ENCODE data around the gene CYB5R3. TPM values are rescaled to one million over a fixed set of nuclear protein-coding genes. Genes with fewer than 3 reads are reported as not detected.
A peak's percentile ranks its signal among the peaks of the same experiment; 100 is the strongest.
"Not testable (repeated sequence)": the region's sequence is repeated elsewhere in the genome, so short reads cannot be mapped to it uniquely, and the experiment has no call there.

CYB5R3 gene
- total RNA-seq, 1 experiment from 2014 or later: 86.8 TPM

DNA sequence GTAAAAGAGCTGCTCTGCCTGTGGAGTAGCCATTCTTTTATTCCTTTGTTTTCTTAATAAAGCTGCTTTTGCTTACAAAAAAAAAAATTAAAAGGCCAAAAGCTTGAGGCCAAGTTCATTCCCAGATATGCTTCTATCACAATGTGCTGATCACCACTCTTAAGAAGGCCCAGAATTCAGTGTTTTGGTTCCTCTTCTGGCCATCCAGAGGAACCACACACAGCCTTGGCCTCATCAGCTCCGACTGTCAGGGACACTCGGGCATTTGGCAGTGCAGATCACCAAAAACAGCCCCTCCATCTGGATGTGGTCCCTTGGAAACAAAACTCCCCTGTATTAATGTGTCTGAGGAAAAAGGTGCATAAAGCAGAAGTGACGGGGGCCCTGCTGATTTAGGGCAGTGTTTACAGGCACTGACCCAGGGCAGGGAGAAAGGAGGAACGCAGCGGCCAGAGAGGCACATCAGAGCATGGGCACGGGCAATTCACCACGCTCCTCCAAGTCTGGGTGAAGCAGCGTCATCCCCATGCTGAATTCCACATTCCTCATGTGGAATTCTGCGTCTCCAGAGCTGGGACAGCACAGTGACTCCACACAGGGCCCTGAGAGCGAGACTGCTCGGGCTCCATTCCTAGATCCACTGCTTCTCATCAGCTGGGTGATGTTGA is 52.2 kb downstream of the CYB5R3 start:
- H3K36me3 ChIP-seq (replicated peaks; ENCODE audit: control insufficient read depth, insufficient read depth, low read length): peaks cover 51% of the 10 kb centered on the region
- H3K4me3 ChIP-seq (ENCODE audit: insufficient read depth, low read depth, low read length): no peak overlapping the region
- DNase-seq: no peak
- no peaks in the 10 kb centered on the region for H3K27me3 ChIP-seq (ENCODE audit: control insufficient read depth, insufficient read depth, low read length)

- Histone ChIP-seq H3K36me3 (replicated peaks; ENCODE audit: control insufficient read depth, insufficient read depth, low read length) (peaks cover 54% of the 10 kb centered on the region), H3K4me3 (ENCODE audit: insufficient read depth, low read depth, low read length) (no peak overlapping the region), H3K27me3 (ENCODE audit: control insufficient read depth, insufficient read depth, low read length) (no peaks in the 10 kb centered on the region)
- DNase-seq: no peak
Observed at GRCh38 chr22:42596336-42596735, 52.9 kb downstream of the CYB5R3 start.

DNA sequence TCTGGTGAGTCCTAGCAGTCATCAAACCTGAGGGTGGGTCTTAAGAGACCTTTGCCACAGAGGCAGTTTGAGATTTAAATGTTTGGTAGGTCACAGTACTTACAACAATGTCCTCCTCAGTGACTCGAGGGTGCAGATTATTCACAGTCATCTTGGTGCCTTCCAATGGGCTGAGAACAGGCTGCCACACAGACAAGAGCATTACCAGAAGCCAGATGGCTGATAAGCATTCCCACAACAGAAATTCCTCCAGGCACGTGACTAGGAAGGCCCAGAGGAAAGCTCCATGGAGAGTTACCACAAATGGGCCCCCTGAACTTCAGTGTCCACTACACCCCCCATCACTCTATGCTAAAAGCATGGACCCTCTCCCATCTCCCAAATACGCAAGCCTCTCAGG is 53.8 kb downstream of the CYB5R3 start:
- Histone ChIP-seq H3K36me3 (replicated peaks; ENCODE audit: control insufficient read depth, insufficient read depth, low read length) (peaks cover 55% of the 10 kb centered on the region), H3K27me3 (ENCODE audit: control insufficient read depth, insufficient read depth, low read length) (no peaks in the 10 kb centered on the region), H3K4me3 (ENCODE audit: insufficient read depth, low read depth, low read length) (no peak overlapping the region)
- DNase-seq: no peak

GRCh38 chr22:42591987-42592386 is 57.2 kb downstream of the CYB5R3 start:
- DNase-seq: no peak
- no peak overlapping the region for H3K4me3 ChIP-seq (ENCODE audit: insufficient read depth, low read depth, low read length)
- H3K36me3 ChIP-seq (replicated peaks; ENCODE audit: control insufficient read depth, insufficient read depth, low read length): peaks cover 49% of the 10 kb centered on the region
- H3K27me3 ChIP-seq (ENCODE audit: control insufficient read depth, insufficient read depth, low read length): no peaks in the 10 kb centered on the region

GRCh38 chr22:42587588-42588175 is 61.5 kb downstream of the CYB5R3 start:
- Histone ChIP-seq H3K27me3 (ENCODE audit: control insufficient read depth, insufficient read depth, low read length) (no peaks in the 10 kb centered on the region), H3K36me3 (replicated peaks; ENCODE audit: control insufficient read depth, insufficient read depth, low read length) (peaks cover 44% of the 10 kb centered on the region), H3K4me3 (ENCODE audit: insufficient read depth, low read depth, low read length) (no peak overlapping the region)
- no peak for DNase-seq

- Histone ChIP-seq H3K36me3 (replicated peaks; ENCODE audit: control insufficient read depth, insufficient read depth, low read length) (peaks cover 37% of the 10 kb centered on the region), H3K27me3 (ENCODE audit: control insufficient read depth, insufficient read depth, low read length) (no peaks in the 10 kb centered on the region), H3K4me3 (ENCODE audit: insufficient read depth, low read depth, low read length) (no peak overlapping the region)
- no peak for DNase-seq
Observed at GRCh38 chr22:42586381-42586780, 62.8 kb downstream of the CYB5R3 start.

DNA sequence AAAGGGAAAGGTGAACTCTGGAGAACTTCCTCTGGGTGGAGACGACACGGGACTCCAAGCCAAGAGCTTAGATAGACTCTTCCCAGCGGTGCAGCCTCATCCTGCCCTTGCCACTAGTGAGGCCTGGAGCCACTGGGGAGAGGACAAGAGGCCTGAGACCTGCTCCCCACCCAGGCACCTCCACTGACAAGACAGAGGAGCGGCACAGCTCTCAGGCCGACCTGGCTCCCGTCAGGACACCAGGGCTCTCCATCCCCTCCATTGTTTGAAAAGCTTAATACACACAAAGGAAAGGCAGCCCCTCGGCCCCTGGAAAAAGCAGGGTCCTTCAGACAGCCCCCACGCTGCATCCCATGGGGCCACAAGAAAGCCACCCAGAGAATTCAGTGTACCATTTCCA is 64.1 kb downstream of the CYB5R3 start:
- H3K36me3 ChIP-seq (replicated peaks; ENCODE audit: control insufficient read depth, insufficient read depth, low read length): peaks cover 34% of the 10 kb centered on the region

GRCh38 chr22:42584364-42584940 is 64.7 kb downstream of the CYB5R3 start:
- Histone ChIP-seq H3K36me3 (replicated peaks; ENCODE audit: control insufficient read depth, insufficient read depth, low read length) (peaks cover 34% of the 10 kb centered on the region), H3K27me3 (ENCODE audit: control insufficient read depth, insufficient read depth, low read length) (no peaks in the 10 kb centered on the region), H3K4me3 (ENCODE audit: insufficient read depth, low read depth, low read length) (no peak overlapping the region)
- no peak for DNase-seq

More for the DNA sequence above, 64.1 kb downstream of the CYB5R3 start:
- no peak for DNase-seq
- H3K27me3 ChIP-seq (ENCODE audit: control insufficient read depth, insufficient read depth, low read length): no peaks in the 10 kb centered on the region
- H3K4me3 ChIP-seq (ENCODE audit: insufficient read depth, low read depth, low read length): no peak overlapping the region

DNA sequence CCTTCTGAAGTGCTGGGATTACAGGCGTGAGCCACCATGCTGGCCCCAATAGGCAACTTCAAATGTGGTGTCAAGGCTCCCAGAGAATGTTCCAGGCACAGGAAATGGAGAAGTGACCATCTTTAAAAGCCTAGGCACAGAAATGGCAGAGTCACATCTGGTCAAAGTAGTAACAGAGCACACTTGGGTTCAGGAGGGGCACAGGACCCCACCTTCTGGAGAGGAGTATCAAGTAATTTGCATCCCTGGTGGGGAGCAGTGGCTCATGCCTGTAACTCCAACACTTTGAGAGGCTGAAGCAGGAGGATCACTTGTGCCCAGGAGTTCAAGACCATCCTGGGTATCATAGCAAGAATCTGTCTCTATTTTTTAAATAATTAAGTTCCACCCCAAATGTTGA is 66.2 kb downstream of the CYB5R3 start:
- H3K4me3 ChIP-seq (ENCODE audit: insufficient read depth, low read depth, low read length): no peak overlapping the region
- H3K27me3 ChIP-seq (ENCODE audit: control insufficient read depth, insufficient read depth, low read length): no peaks in the 10 kb centered on the region
- H3K36me3 ChIP-seq (replicated peaks; ENCODE audit: control insufficient read depth, insufficient read depth, low read length): peaks cover 39% of the 10 kb centered on the region
- no peak for DNase-seq

DNA sequence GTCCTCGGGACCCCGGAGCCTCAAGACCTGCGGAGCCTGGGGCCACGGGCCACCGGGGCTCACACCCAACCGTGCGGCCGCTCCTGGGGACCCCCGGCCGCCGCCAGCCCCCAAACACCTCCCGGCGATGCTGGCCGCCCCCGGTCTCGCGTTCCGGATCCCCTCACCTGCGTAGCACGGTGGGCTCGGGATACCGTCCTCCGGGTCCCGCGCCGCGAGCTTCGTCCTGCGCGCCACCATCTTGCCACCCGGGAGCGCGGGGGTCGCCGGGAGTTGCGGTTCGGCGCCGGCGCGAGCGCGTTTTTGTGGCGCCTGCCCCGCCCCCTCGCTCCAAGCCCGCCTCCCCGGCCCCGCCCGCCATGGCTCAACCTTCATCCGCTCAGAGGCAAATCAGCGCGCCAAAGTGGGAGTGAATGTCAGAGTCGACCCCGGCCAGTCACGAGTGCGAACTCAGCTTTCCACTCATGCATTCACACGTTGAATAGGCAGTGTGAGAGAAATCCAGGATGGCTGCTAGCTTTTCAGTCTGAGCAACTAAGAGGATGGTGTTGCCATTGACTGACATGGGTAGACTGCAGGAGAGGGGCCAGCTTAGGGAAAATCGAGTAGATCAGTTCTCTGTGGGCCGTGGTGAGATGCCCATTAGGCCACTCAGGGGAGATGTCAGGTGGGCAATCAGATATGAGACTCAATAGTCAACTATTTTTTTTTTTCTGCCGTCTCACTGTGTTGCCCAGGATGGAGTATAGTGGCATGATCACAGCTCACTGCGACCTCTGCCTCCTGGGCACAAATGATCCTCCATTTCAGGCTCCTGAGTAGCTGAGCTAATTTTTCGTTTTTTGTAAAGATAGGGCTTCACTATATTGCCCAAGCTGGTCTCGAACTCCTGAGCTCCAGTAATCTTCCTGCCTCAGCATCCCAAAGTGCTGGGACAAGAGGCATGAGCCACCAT is 67.2 kb downstream of the CYB5R3 start:
- no peaks in the 10 kb centered on the region for H3K27me3 ChIP-seq (ENCODE audit: control insufficient read depth, insufficient read depth, low read length)
- peaks cover 38% of the 10 kb centered on the region for H3K36me3 ChIP-seq (replicated peaks; ENCODE audit: control insufficient read depth, insufficient read depth, low read length)
- H3K4me3 ChIP-seq (ENCODE audit: insufficient read depth, low read depth, low read length): peak overlapping the region; percentile 84
- peak; percentile 94 for DNase-seq

GRCh38 chr22:42581194-42581761 is 67.9 kb downstream of the CYB5R3 start:
- Histone ChIP-seq H3K4me3 (ENCODE audit: insufficient read depth, low read depth, low read length) (peak overlapping the region; percentile 84), H3K36me3 (replicated peaks; ENCODE audit: control insufficient read depth, insufficient read depth, low read length) (peaks cover 36% of the 10 kb centered on the region)
- not testable (repeated sequence) for DNase-seq; H3K27me3 ChIP-seq (ENCODE audit: control insufficient read depth, insufficient read depth, low read length)

DNA sequence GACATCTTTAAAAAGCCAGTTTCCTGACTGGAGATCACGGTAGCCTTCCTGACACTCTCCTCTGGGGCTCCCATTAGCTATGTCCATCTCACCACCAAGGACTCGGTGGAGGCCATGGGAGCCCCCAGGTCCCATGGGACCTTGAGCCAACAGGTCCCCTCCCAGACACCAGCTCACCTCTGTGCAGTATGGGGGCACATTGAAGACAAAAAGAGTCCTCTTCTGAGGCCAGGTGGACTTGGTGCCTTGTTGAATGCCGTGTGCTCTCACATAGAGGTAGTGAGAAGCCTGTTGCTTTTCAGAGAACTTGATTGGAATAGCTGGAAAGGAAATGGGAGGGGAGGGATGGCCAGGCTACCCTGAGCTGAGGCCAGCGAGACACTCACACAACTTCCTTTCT is 69.2 kb downstream of the CYB5R3 start:
- DNase-seq; H3K4me3 ChIP-seq (ENCODE audit: insufficient read depth, low read depth, low read length); H3K27me3 ChIP-seq (ENCODE audit: control insufficient read depth, insufficient read depth, low read length): not testable (repeated sequence)
- peaks cover 26% of the 10 kb centered on the region for H3K36me3 ChIP-seq (replicated peaks; ENCODE audit: control insufficient read depth, insufficient read depth, low read length)

- H3K4me3 ChIP-seq (ENCODE audit: insufficient read depth, low read depth, low read length): no peak overlapping the region
- H3K27me3 ChIP-seq (ENCODE audit: control insufficient read depth, insufficient read depth, low read length): no peaks in the 10 kb centered on the region
- peaks cover 18% of the 10 kb centered on the region for H3K36me3 ChIP-seq (replicated peaks; ENCODE audit: control insufficient read depth, insufficient read depth, low read length)
- DNase-seq: no peak
Observed at GRCh38 chr22:42577623-42578240, 71.5 kb downstream of the CYB5R3 start.

DNA sequence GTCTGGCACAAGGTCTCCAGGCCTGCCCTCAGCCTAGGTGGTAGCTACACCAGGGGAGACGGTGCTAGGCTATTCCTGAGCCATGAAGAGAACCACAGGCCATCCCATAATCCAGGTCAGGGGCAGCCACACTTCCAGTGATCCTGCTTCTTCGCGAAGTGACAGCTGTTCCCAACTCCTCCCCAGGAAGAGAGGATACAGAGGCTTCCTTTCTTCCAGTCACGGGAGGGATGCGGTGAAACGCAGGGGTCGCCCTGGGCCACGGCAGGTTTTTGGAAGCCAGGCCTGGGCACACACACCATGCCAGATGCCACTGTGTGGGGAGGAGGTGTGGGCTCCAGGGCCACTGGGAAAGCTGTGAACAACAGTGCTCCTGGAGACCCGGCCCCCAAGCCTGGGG is 72.1 kb downstream of the CYB5R3 start:
- H3K4me3 ChIP-seq (ENCODE audit: insufficient read depth, low read depth, low read length); DNase-seq; H3K27me3 ChIP-seq (ENCODE audit: control insufficient read depth, insufficient read depth, low read length): not testable (repeated sequence)
- H3K36me3 ChIP-seq (replicated peaks; ENCODE audit: control insufficient read depth, insufficient read depth, low read length): peaks cover 18% of the 10 kb centered on the region
